ENCODE measurements around the gene SPATA18.

Gene SPATA18

GRCh38 chr4:52051213-52051614 lies at the start of gene SPATA18:
Gene SPATA18 (plus strand): TSS chr4:52051304. CDS start chr4:52051705, 401 bp downstream.
- no peak for DNase-seq (ENCODE audit: low read depth in 1 of 2, low spot score in 1 of 2)

DNA sequence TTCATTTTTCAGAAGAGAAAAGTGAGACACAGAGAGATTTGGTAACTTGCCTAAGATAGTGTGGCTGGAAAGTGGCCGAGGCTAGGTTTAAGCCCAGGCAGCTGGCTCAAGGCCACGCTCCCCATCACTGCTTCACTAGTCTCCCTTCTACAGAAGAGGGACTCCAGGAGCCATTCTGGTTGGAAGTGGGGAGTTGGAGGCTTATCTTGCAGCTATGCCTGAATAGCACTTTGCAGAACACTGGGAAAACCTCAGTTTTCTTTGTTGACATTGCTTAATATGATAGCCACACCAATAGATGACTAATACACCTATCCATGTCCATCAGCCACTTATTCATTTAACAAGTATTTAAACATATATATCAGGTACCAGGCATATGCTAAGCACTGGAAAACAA lies 49.5 kb upstream of the SPATA18 start:
- DNase-seq (ENCODE audit: low read depth in 1 of 2, low spot score in 1 of 2), result no peak

GRCh38 chr4:52004414-52004813 lies 46.7 kb upstream of the SPATA18 start:
- DNase-seq (ENCODE audit: low read depth in 1 of 2, low spot score in 1 of 2), result no peak

- DNase-seq (ENCODE audit: low read depth in 1 of 2, low spot score in 1 of 2), result no peak
These were observed 45.4 kb upstream of the SPATA18 start for GRCh38 chr4:52005604-52006273.

DNA sequence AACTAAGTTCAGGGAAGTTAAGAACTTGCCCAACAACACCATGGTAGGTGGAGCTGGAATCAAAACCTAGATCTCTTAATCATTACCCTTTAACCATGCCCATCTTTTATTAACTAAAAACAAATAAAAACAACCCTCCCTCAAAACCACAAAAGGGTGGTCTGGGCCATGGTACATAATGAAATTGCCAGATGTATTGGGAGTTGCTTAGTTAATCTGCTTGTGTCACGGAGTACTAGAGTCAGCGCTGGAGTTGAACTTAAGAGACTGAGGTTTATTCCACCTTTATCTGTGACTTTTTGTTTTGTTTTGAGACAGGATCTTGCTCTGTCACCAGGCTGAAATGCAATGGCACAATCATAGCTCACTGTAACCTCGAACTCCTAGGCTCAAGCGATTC lies 44.2 kb upstream of the SPATA18 start:
- DNase-seq (ENCODE audit: low read depth in 1 of 2, low spot score in 1 of 2), result no peak

DNA sequence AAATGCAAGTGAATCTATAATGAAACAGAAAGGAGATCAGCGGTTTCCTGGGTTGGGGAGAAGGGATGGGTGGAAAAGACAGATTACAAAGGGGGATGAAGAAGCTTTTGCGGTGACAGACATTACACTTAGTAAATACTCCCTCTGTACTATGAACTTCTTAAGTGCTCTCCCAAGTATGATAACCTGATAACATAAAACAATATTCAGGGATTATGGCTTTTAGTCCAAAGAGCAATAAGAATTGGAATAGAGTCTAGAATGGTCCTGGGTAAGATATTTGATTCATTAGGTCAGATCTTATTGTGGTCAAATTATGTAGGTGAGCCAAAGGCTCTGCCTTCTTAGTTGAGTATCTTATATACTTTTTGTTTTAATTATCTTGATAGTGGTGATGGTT lies 40.1 kb upstream of the SPATA18 start:
- no peak for DNase-seq (ENCODE audit: low read depth in 1 of 2, low spot score in 1 of 2)

DNA sequence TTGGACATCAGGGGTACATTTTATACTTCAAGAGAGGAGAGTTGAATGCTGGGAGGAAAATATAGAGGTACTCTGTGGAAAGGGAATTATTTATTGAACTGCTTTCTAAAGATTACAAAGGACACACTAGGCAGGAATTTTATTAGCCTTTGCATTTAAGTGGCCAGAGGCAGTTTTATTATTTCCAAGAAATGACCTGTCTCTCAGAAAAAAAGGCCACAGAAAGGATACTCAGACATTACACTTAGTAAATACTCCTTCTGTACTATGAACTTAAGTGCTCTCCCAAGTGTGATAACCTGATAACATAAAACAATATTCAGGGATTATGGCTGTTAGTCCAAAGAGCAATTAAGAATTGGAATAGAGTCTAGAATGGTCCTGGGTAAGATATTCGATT lies 38.5 kb upstream of the SPATA18 start:
- no peak for DNase-seq (ENCODE audit: low read depth in 1 of 2, low spot score in 1 of 2)

DNA sequence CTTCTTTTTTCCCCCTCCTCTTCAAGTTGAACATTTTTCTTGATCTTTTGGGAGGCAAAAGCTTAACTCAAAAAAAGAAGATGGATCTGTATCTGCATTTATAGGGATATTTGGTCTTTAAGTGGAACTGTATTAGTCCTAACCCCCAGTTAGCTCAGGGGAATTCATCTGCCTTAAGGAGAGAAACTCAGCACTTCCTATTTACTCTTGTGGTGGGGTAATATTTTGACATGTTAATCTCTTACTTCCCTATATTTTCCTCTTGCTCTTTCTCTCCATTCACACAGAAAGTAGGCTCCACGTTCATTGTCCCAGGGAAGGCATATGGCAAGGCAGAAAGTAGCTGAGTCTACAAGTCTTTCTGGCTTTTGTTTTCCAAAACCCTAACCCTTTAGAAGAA lies 36.2 kb upstream of the SPATA18 start:
- DNase-seq (ENCODE audit: low read depth in 1 of 2, low spot score in 1 of 2), result no peak

DNA sequence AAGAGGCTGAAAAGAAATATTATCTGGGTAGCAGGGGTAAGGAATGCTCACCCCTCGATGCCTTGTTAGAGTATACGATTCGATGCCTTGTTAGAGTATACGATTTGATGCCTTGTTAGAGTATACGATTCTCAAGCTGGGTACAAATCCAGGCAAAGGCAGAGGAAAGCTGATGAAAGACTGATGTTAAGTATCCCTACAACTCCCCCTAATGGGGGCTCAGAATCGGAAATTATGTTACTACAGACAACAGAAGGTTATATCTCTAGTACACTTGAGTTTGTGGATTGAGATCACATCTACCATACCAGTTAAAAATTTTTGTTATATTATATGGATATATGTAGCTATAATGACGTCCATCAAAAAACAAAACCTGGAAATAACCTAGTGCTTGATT lies 35.7 kb upstream of the SPATA18 start:
- DNase-seq (ENCODE audit: low read depth in 1 of 2, low spot score in 1 of 2), result no peak

DNA sequence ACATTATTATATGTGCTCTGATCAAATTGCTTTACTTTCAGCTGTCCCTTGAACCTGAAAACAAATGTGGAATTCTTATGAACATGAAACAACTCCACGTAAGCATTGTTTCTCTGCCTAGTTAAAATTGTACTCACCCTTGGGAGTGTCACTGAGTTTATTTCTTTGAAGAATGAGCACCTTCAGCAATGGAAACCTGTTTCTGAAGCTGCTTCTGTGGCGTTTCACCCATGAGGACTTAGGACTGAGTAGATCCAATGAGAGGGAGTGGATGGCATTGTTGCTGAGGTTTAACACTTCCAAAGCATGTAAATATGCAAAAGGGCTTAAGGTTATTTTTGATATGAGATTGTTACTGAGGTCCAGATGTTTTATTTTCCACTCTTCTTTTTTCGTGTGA lies 34.1 kb upstream of the SPATA18 start:
- no peak for DNase-seq (ENCODE audit: low read depth in 1 of 2, low spot score in 1 of 2)

GRCh38 chr4:52017814-52018213 lies 33.3 kb upstream of the SPATA18 start:
- DNase-seq (ENCODE audit: low read depth in 1 of 2, low spot score in 1 of 2), result no peak

- DNase-seq (ENCODE audit: low read depth in 1 of 2, low spot score in 1 of 2), result no peak
These were observed 31.0 kb upstream of the SPATA18 start, which contains the start of gene LRRC66 for GRCh38 chr4:52019936-52020657. Gene LRRC66 (minus strand): TSS chr4:52020363. CDS start chr4:52017613, 2,750 bp downstream.

- no peak for DNase-seq (ENCODE audit: low read depth in 1 of 2, low spot score in 1 of 2)
These were observed 22.1 kb upstream of the SPATA18 start for GRCh38 chr4:52028970-52029369.

DNA sequence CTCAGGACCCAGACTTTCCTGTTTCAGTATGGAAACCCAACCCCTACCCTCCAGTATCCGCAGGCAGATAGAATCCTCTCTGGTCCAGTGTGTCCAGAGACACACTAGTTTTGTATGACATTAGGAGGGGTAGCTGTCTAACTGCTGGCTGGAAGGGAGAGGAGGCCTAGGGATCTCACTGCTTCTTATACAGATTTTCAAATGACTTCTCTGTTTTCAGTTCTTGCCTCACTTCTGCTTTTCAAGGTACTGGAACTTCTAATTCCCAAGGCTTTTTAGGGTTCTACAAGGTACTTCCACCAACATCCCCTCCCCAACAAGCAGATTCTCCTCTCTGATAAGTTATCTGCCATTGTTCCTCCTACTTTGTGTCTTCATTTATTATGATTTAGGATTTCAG lies 19.1 kb upstream of the SPATA18 start:
- no peak for DNase-seq (ENCODE audit: low read depth in 1 of 2, low spot score in 1 of 2)

DNA sequence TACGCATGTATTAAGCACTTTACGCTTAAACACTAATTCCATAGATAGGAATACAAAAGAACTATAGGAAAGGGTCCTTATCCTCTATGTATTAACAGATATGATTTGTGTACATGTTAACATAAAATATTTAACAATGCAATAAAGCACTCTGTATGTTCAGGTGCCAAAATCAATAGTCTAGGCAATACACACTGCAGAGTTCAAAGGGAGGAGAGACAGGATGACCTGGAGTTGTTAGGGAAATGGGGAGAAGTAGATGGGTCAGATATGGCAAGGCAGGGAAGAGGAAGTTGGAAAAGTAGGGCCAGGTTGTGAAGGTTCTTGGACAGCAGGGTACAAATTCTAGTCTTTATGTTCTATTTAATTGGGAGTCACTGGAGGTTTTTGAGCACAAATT lies 15.9 kb upstream of the SPATA18 start:
- DNase-seq (ENCODE audit: low read depth in 1 of 2, low spot score in 1 of 2), result no peak

DNA sequence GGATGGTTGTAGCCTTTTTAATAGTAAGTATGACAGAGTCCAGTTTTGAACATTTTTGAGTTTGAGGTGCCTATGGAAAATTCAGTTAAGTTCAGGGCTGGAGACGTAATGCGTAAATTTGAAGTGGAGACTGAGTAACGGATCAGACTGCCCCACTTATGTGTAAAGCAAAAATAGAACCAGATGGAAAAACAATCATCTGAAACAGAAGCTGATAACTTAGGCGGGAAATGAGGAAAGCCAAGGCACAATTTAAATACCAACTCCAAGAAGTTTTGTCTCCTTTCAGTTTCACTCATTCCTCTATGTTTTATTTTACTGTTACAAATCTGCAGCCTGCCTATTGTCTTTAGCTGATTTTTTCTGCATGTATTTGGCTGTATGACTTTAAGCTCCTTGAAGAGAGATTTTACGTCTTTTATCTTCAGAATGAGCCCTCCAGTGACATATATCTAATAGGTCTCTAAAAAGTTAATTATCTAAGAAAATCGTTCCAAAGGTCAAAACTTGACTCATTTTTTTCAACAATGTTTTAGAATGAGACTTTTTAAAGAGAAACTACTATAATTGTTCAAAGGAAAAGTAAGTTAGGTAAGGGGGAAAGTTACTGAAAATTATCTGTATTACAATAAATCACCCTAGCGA lies 14.1 kb upstream of the SPATA18 start:
- DNase-seq (ENCODE audit: low read depth in 1 of 2, low spot score in 1 of 2), result no peak

DNA sequence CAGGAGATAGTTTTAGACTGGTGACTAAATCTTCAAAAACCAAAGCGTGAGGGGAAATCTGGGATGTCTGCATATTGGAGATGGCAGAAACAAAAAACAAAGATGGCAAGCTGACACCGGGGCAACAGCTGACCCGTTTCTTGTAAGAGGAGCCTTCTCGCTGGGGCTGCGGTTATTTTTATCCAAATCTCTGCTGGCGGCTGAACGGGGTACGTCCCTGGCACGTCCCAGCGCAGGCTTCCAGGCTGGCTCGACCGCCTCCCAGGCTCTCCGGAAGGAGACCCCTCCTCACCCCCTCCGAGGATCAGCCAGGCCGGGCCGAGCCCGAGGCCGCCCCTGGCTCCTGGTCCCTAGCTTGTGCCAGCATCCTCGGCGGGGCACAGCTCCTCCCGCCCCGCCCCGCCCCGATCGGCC lies 13.4 kb upstream of the SPATA18 start:
- DNase-seq (ENCODE audit: low read depth in 1 of 2, low spot score in 1 of 2), result no peak

DNA sequence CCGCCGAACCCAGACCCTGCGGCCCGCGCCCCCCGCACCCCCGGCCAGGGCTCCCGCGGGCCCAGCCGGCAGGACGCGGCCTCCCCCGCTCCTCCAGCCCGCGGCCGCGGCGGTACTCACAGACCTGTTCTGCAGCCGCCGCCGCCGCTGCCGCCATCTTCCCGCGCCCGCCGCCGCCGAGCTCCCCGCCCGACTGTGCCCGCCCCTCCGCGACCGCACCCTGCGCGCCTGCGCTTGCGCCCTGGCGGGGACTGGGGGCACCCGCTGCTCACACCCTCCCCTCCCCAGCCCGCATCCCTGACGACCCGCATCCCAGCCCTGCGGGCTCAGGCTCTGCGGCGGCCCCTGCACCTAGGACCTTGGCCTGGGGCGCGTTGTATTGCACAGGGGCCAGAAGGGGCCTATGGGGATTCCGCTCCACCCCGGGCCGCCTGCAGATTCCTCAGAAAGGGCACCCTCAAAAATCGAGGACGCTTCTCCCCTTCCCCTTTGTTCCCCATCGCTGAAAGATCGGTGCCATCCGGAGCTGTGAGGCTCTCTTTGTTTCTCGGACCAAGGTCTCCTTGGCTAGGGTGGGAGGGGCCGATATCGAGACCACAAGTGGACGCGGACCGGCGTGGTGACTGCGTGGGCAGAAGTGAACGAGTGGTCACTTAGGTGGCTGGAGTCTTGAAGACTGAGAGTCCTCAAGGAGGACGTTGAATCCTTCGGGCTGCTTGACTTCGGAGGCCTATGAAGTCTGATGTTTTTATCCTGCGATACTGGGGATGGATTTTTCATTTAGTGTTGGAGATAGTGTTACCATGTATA lies 12.8 kb upstream of the SPATA18 start, which contains the start of gene SGCB:
TSS of gene SGCB (minus strand) at position 197 of the 810 bp plus-strand sequence. CDS start at position 157, 40 bp downstream.
- DNase-seq (ENCODE audit: low read depth in 1 of 2, low spot score in 1 of 2), result peak; percentile 48 to 62

- DNase-seq (ENCODE audit: low read depth in 1 of 2, low spot score in 1 of 2), result no peak
These were observed 6.1 kb upstream of the SPATA18 start for GRCh38 chr4:52045028-52045427.

DNA sequence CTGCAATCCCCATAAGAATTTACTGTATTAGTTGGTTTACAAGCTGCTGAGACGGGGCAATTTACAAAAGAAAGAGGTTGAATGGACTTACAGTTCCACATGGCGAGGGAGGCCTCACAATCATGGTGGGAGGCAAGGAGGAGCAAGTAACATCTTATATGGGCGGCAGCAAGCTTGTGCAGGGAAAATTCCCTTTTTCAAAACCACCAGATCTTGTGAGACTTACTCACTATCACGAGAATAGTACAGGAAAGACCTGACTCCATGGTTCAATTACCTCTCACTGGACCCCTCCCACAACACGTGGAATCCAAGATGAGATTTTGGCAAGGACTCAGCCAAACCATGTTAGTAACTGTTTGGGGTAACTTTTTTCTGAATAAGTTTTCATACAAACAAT lies 1.8 kb upstream of the SPATA18 start:
- DNase-seq (ENCODE audit: low read depth in 1 of 2, low spot score in 1 of 2), result no peak
